Measurements from ENCODE around the gene C6orf163.

The C6orf163 gene

DNA sequence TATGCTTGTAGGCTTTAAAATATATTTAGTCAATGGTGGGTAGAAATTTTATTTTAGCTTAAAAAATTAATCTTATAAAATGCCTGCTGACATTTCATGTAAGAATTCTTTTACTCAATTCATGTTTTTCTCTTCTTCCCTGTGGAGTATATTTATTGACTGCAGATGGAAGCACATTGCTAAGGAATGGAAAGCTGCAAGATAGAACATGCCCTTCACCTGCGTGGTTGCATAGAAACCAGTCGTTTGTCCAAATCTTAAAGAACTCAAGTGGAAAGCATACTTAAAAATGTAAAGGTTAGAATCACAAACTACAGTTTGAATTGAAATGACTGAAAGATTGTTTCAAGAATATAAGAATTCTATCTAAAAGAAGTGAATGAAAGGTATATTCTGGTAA, 30.7 kb downstream of the C6orf163 start:
- TF ChIP-seq, protein P1, sequence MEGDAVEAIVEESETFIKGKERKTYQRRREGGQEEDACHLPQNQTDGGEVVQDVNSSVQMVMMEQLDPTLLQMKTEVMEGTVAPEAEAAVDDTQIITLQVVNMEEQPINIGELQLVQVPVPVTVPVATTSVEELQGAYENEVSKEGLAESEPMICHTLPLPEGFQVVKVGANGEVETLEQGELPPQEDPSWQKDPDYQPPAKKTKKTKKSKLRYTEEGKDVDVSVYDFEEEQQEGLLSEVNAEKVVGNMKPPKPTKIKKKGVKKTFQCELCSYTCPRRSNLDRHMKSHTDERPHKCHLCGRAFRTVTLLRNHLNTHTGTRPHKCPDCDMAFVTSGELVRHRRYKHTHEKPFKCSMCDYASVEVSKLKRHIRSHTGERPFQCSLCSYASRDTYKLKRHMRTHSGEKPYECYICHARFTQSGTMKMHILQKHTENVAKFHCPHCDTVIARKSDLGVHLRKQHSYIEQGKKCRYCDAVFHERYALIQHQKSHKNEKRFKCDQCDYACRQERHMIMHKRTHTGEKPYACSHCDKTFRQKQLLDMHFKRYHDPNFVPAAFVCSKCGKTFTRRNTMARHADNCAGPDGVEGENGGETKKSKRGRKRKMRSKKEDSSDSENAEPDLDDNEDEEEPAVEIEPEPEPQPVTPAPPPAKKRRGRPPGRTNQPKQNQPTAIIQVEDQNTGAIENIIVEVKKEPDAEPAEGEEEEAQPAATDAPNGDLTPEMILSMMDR (IDR thresholded peaks at IDR 0.05), result no peak

DNA sequence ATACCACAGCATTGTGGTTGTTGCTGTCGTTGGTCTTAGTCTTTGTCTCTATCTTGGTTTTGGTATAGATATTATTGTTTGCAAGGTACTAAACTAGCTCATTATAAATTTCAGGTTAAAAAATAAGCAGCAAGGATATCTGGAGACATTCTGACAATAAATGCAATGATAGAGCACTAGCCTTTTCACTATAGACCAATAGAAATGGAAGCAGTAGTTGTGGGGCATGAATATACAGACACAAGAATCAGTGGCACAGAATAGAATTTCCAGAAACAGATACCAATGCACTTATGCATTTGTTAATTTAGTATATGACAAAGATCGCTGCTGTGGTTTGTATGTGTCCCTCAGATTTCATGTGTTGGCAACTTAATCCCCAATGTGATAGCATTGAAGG, 32.0 kb downstream of the C6orf163 start:
- no peak overlapping the region for H3K4me3 ChIP-seq (ENCODE audit: low read depth, low read length)
- H3K4me2 ChIP-seq (ENCODE audit: low read length), result no peak overlapping the region
- H3K4me1 ChIP-seq, result no peaks in the 10 kb centered on the region
- no peak overlapping the region for H3K27ac ChIP-seq
- no peak overlapping the region for H3K9ac ChIP-seq
- no peak overlapping the region for H2AFZ ChIP-seq
- H3K27me3 ChIP-seq (ENCODE audit: control insufficient read depth, insufficient read depth, low read length), result no peaks in the 10 kb centered on the region
- H3K9me3 ChIP-seq (ENCODE audit: control insufficient read depth, low read length), result no peaks in the 10 kb centered on the region
- TF ChIP-seq, protein P1 (IDR thresholded peaks at IDR 0.05), result no peak
- H3K36me3 ChIP-seq (ENCODE audit: control insufficient read depth, insufficient read depth, low read length), result no peaks in the 10 kb centered on the region
- no peaks in the 10 kb centered on the region for H3K79me2 ChIP-seq

More for the DNA sequence above, 30.7 kb downstream of the C6orf163 start:
- Histone ChIP-seq H3K79me2 (no peaks in the 10 kb centered on the region), H3K4me1 (no peaks in the 10 kb centered on the region), H3K4me2 (ENCODE audit: low read length) (no peak overlapping the region), H3K36me3 (ENCODE audit: control insufficient read depth, insufficient read depth, low read length) (no peaks in the 10 kb centered on the region), H3K9ac (no peak overlapping the region), H3K9me3 (ENCODE audit: control insufficient read depth, low read length) (no peaks in the 10 kb centered on the region), H3K27me3 (ENCODE audit: control insufficient read depth, insufficient read depth, low read length) (no peaks in the 10 kb centered on the region), H3K4me3 (ENCODE audit: low read depth, low read length) (no peak overlapping the region), H3K27ac (no peak overlapping the region), H2AFZ (no peak overlapping the region)

DNA sequence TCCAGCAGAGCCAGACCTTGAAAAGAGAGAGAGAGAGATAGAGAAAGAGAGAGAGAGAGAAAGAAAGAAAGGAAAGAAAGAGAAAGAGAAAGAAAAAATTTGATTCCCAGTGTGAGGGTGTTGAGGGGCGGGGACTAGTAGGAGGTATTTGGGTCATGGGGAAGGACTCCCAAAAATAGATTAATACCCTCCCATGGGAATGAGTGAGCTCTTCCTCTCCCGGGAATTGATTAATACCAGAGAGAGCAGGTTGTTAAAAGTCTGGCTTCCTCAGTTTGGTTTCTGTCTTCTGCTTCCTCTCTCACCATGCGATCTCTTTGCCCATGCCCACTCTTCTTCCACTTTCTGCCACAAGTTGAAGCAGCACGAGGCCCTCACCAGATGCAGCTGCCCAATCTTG, 34.3 kb downstream of the C6orf163 start:
- Histone ChIP-seq H3K9me3 (ENCODE audit: control insufficient read depth, low read length) (no peaks in the 10 kb centered on the region), H3K9ac (no peak overlapping the region), H3K79me2 (no peaks in the 10 kb centered on the region), H3K27me3 (ENCODE audit: control insufficient read depth, insufficient read depth, low read length) (no peaks in the 10 kb centered on the region), H3K4me1 (no peaks in the 10 kb centered on the region), H3K36me3 (ENCODE audit: control insufficient read depth, insufficient read depth, low read length) (no peaks in the 10 kb centered on the region), H3K27ac (no peak overlapping the region), H3K4me2 (ENCODE audit: low read length) (no peak overlapping the region), H3K4me3 (ENCODE audit: low read depth, low read length) (no peak overlapping the region), H2AFZ (no peak overlapping the region)
- TF ChIP-seq, protein P1 (IDR thresholded peaks at IDR 0.05), result no peak

DNA sequence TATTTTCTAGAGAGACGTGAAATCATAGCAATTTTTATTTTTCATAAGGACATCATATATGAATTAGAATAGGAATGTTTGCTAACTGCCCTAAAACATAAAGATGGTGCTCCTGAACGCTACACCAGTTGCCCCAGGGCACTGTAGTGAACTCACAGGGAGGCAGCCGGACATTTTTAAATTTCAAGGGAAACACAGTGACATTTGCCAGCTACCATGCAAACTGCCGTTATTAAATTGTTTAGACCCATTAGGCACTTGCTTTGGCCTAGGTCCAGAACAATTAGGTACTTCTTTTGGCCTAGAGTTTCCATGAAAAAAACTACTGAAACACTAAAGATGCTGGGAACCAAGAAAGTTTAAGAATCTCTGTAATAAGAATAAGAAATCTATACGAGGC, 38.2 kb downstream of the C6orf163 start:
- TF ChIP-seq, protein P1 (IDR thresholded peaks at IDR 0.05), result no peak
- Histone ChIP-seq H2AFZ (no peak overlapping the region), H3K4me3 (ENCODE audit: low read depth, low read length) (no peak overlapping the region)

DNA sequence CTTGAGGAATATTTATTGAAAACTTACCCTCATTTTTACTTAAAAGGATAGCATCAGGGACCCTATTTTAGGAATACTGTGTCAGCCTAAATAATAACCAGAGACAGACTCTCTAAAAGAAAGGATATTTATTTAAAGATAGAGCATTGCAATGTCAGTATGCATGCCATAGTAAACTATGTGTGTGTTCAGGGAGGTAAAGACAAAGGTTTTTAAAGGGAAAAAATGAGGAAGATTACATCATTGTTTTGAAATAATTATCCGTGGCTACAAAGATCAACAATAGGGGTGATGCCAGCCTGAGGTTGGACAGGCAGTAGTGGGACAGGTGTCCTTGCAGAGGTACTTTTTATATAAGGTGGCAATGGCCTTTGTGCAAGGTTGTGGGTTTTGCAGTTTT, 39.4 kb downstream of the C6orf163 start:
- no peaks in the 10 kb centered on the region for H3K9me3 ChIP-seq (ENCODE audit: control insufficient read depth, low read length)
- no peak overlapping the region for H3K4me2 ChIP-seq (ENCODE audit: low read length)
- H3K79me2 ChIP-seq, result no peaks in the 10 kb centered on the region
- no peak overlapping the region for H3K27ac ChIP-seq
- H2AFZ ChIP-seq, result no peak overlapping the region
- TF ChIP-seq, protein P1 (IDR thresholded peaks at IDR 0.05), result no peak
- no peaks in the 10 kb centered on the region for H3K4me1 ChIP-seq
- H3K4me3 ChIP-seq (ENCODE audit: low read depth, low read length), result no peak overlapping the region
- H3K36me3 ChIP-seq (ENCODE audit: control insufficient read depth, insufficient read depth, low read length), result no peaks in the 10 kb centered on the region
- no peak overlapping the region for H3K9ac ChIP-seq
- no peaks in the 10 kb centered on the region for H3K27me3 ChIP-seq (ENCODE audit: control insufficient read depth, insufficient read depth, low read length)

More for the DNA sequence above, 38.2 kb downstream of the C6orf163 start:
- H3K4me2 ChIP-seq (ENCODE audit: low read length), result no peak overlapping the region
- H3K79me2 ChIP-seq, result no peaks in the 10 kb centered on the region
- H3K4me1 ChIP-seq, result no peaks in the 10 kb centered on the region
- H3K36me3 ChIP-seq (ENCODE audit: control insufficient read depth, insufficient read depth, low read length), result no peaks in the 10 kb centered on the region
- no peak overlapping the region for H3K27ac ChIP-seq
- no peak overlapping the region for H3K9ac ChIP-seq
- H3K9me3 ChIP-seq (ENCODE audit: control insufficient read depth, low read length), result no peaks in the 10 kb centered on the region
- no peaks in the 10 kb centered on the region for H3K27me3 ChIP-seq (ENCODE audit: control insufficient read depth, insufficient read depth, low read length)

Measured in parathyroid adenoma (tissue), 2 donors.